ENCODE results near the gene TXNRD3.

The TXNRD3 gene

DNA sequence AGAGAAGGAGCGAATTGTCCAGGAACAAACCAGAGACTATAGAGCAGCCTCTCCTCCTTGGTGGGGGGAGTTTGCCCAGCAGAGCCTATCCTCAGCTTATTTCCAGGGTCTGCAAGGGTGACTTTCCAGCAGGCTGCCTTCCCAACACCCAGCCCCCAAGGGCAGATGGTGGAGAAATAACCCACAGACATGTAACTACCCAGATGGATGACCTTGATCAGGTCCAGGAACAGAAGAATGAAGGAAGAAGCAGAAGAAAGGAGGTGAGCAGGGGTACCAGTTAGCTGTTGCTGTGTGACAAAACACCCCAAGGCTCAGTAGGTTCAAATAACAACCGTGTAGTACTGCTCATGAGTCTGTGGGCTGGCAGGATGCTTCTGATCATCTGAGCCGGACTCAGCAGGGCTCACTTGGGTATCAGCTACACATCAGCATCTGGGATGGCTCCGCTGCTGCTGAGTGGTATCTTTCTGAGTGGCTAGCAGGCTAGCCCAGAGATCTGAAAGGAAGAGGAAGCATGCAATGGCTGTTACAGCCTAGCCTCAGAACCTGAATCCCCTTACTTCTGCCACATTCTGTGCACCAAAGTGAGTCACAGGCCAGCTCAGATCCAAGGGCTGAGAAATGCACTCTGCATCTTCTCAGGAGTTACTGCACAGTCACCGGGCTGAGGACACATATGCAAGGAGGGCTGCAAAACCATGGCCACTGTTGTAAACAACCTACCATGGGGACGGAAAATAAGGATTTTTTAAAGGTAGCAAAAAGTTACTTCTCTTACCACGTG, 22.2 kb upstream of the TXNRD3 start:
- no peak for DNase-seq

DNA sequence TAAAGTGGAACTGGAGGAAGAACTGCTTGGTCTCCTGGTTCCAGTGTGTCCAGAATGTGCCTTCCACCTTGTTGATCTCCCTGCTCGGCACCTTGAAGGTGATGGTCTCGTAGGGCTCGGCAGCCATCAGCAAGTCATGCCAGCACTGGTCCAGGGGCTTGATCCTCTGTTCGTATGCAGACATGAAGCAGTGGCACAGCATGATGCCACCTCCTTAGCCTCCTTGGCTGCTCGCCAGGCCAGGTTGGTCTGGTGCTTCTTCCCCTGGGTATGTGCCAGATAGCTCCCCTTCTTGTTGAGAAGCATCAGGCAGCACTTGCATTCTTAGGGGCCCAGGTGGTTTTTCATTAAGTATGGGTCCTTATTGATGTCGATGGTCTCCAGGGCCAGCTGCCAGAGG, 17.8 kb upstream of the TXNRD3 start:
- intact Hi-C loops (cut with DNase I), result no loop called here
- DNase-seq, result peak in 1 of 10 donors; percentile 78

More for the DNA sequence above, 22.2 kb upstream of the TXNRD3 start:
- intact Hi-C loops (cut with DNase I), result loop anchor here (5.0 kb wide), 1 partner anchor 865 kb away; no protein-coding TSS in a partner anchor

- intact Hi-C loops (cut with DNase I), result no loop called here
- peak in 1 of 10 donors; percentile 49 for DNase-seq
Observed at GRCh38 chr3:126672340-126672739, 17.4 kb upstream of the TXNRD3 start.

- intact Hi-C loops (cut with DNase I), result no loop called here
Observed at GRCh38 chr3:126671521-126671920, 16.6 kb upstream of the TXNRD3 start.

GRCh38 chr3:126668450-126669401, 13.8 kb upstream of the TXNRD3 start:
- intact Hi-C loops (cut with DNase I), result no loop called here
- peak in 1 of 10 donors; percentile 62 for DNase-seq

More at GRCh38 chr3:126671521-126671920, 16.6 kb upstream of the TXNRD3 start:
- DNase-seq, result no peak

DNA sequence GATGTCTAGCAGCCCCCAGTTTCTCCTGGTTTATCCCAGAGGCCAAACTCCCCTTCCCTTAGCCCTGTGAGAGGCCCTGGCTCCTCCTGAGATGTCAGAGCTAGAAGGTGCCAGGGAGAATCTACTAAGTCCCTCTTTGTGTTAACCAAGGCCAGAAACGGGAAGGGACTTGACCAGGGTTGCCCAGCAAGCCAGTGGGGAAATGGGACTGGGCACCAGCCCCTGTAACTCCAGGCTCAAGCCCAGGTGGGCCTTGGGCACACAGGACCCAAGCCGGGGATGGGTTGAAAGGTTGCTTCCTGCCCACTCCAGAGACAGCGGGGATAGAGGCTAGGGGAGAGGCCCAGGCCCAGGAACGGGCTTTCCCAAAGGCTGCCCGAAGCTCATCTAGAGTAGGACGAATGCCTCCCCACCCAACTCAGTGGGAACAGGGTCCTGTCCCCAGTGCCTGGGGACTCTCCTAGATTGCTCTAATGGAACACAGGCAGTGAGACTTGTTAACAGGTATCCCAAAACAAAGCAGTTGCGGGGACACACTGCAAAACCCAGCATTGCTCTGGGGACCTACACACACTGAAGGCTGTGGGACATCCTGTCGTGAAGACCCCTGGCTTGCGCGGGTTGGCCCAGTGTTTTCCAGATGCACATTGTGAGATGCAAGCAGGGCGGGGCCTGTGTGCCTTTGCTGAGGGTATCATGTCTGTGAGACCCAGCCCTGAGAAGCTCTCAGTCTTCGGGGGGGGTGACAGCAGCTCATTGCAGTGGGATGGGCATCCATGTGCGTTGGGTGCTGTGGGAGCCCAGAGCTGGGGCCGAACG, 12.9 kb upstream of the TXNRD3 start:
- DNase-seq, result peak in 1 of 10 donors; percentile 78

GRCh38 chr3:126666658-126667528, 12.0 kb upstream of the TXNRD3 start:
- intact Hi-C loops (cut with DNase I), result no loop called here
- no peak for DNase-seq

More for the DNA sequence above, 12.9 kb upstream of the TXNRD3 start:
- intact Hi-C loops (cut with DNase I), result no loop called here

DNA sequence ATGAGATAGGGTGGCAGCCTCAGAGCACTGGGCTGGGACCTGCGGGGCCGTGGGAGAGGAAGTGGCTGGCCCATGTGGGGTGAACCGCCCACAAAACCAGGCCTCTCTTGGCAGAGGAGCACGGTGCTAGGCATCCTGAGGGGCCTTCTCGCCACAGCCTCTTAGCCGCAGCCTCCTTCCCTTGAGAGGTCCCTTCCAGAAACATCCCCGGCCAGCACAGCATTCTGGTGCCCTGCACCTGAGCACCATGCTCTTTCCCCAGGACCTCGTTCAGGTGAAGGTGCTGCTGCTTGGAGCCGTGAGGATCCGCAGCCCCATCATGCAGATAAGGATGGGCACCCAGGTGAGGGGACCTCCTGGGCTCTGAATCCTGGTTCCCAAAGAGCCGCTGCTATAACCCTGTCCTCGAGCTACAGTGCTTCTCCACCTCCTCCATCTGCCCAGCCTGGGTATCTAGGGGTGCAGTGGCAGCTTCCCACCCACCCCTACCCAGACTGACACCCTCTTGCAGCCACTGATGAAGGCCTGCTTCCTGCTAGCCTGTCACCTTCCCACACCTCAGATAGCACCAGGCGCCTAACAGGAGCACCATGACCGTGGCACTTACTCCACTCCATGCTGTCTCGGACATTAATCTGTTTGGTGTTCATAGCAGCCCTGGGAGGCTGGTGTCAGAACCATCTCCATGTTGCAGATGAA, 11.2 kb upstream of the TXNRD3 start:
- no peak for DNase-seq
- intact Hi-C loops (cut with DNase I), result no loop called here

- DNase-seq, result no peak
- intact Hi-C loops (cut with DNase I), result no loop called here
Observed at GRCh38 chr3:126665221-126665936, 10.5 kb upstream of the TXNRD3 start.

DNA sequence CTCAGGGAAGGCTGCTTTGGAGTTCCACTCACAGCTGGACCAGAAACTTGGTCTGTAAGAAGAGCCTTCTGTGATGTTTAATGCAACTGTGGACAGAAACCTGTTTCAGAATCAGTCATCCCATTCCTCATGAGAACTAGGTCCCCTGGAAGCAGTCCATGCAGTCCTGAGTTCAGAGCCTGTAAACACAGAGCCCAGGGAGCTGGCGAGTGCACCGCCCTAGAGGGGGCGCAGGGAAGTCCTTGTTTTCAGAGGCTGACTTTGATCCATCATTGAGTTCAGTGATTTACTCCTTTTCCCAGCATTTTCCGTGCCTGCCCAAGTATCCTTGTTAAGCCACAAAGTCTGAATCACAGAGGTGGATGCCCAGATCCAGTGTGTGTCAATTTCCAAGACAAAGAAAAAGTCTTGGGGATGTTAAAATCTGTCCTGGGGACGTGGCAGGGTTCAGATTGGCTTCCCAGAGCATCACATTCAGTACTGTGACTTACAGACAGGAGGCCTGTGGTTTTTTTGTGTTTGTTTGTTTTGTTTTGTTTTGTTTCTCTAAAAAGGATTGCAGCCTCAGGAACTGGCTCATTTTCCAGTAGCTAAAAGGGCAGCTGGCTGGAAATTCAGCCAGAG, 9.8 kb upstream of the TXNRD3 start:
- intact Hi-C loops (cut with DNase I), result no loop called here
- no peak for DNase-seq

- DNase-seq, result no peak
- intact Hi-C loops (cut with DNase I), result no loop called here
Observed at GRCh38 chr3:126663750-126664149, 8.8 kb upstream of the TXNRD3 start.

DNA sequence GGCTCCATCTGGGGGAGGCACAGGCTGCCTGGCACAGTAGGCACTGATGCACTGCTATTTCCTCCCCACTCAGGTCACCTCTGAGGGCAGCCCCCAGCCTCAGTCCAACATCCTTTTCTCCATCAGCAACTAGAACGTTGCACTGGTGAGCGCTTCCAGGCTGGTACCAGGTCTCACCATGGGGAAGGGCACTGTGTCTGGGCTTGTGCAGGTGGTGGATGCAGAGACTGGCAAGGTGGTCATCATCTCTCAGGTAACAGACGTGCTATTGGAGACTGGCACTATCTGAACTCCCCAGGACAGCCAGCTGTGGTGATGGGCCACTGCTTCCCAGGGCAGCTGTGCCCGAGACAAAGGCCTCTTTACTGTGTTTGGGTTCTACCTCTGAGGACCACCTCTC, 8.3 kb upstream of the TXNRD3 start:
- intact Hi-C loops (cut with DNase I), result no loop called here
- DNase-seq, result no peak

- DNase-seq, result no peak
- intact Hi-C loops (cut with DNase I), result no loop called here
Observed at GRCh38 chr3:126661532-126662364, 6.8 kb upstream of the TXNRD3 start.

DNA sequence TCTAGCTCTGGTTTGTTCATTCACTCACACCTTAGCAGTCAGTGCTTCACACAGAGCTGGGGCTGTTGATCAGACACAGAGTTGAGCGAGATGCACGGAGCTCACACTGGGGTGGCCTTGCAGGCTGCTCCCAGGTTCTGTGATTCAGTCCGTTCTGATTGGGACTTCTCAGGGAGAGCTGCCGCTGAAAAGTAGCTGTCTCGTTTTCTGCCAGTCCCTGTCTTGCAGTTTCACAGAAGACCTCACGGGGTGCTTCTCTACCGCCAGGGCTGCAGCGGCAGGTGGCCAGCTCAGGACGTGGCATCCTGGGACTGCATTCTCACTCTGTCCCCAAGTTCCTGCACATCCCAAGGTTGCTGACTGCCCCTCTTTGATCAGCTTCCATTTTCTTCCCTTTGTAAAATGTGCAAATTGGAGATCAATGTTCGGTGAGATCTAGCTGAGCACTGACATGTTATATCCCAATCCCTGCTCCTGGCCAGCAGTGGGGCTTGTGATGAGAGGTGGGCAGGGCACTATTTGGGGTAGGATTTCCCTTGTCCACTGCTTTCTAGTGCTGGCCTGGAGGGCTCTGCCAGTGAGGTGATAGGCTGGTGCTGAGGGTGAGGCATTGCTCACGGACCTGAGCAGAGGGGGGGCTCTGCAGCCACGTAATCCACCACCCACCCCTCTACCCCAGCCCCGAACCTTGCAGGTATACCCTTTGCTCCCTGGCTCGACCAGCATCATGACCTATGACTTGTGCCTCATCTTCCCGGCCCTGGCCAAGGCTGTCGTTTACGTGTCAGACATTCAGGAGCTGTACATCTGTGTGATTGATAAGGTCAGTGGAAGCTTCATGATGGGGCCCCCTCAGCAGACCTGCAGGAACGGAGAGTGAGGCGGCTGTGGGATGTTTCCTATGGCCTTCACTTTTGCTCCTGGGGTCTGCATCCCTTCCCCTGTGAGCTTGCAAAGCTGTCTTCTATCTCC, 5.3 kb upstream of the TXNRD3 start:
- intact Hi-C loops (cut with DNase I), result no loop called here
- DNase-seq, result peak in 1 of 10 donors; percentile 80

DNA sequence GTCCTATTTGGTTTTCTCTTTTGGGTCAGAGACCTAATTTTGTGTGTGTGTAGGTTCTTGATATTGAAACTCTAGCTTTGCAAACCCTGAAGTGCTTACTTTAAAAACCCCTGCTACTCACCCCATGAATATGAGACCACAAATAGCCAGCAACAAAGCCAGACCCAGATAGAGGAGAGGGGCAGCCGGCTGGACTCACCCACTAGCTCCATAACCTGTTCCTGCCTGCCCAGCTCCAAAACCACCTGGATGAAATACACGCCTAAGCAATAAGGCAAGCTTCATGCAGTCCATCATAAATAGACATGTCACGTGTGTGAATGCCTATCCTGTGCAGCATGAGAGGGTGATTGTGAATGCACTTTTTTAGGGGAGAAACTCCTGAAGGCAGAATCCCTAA, 3.7 kb upstream of the TXNRD3 start:
- no peak for DNase-seq
- intact Hi-C loops (cut with DNase I), result no loop called here

DNA sequence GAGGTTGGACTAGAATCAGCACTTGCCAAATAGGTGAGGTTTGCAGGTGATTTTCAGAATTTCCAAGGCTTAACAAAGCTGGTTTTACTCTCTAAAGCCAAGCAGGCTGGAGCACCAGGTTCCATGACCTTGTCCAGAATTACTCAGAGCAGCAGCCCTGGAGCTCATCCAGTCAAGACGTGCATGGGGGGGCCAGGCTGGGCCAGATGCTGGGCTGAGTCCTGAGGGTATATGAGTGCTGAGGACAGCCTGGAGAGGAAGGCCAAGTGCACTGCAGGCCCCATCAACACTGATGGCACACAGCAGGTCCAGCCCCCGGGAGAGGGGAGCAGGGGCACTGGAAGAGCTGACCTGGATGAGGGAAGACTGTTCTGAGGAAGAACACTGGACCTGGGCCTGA, 3.0 kb upstream of the TXNRD3 start:
- no peak for DNase-seq
- intact Hi-C loops (cut with DNase I), result no loop called here

Data from posterior cingulate gyrus (tissue), 11 donors.